Coronary artery (tissue), 2 donors: Measurements from ENCODE around the gene SS18L1.
"Not testable (repeated sequence)": the region's sequence is repeated elsewhere in the genome, so short reads cannot be mapped to it uniquely, and the experiment has no call there.

ENCODE experiments used
- DNase-seq: peaks from one replicate; pipeline ENCODE4 v3.0.0-alpha.2; 2017; ENCODE audit warnings: low spot score
- H3K27ac ChIP-seq, 2 donors: fragments of 200-600 bp; sonication (generic); one replicate each; pipeline ENCODE4 v1.5.1; 2016 to 2019
- H3K4me3 ChIP-seq: fragments of 200-600 bp; sonication (generic); 2 replicates; pipeline ENCODE4 v1.5.1; 2016; ENCODE audit warnings: mild to moderate bottlenecking, moderate library complexity
- TF ChIP-seq, protein P1 (sequence below): fragments of 200-600 bp; sonication (generic); IDR thresholded peaks from one replicate; pipeline ENCODE4 v1.5.1; 2019; ENCODE audit warnings: antibody characterized with exemption

The SS18L1 gene

DNA sequence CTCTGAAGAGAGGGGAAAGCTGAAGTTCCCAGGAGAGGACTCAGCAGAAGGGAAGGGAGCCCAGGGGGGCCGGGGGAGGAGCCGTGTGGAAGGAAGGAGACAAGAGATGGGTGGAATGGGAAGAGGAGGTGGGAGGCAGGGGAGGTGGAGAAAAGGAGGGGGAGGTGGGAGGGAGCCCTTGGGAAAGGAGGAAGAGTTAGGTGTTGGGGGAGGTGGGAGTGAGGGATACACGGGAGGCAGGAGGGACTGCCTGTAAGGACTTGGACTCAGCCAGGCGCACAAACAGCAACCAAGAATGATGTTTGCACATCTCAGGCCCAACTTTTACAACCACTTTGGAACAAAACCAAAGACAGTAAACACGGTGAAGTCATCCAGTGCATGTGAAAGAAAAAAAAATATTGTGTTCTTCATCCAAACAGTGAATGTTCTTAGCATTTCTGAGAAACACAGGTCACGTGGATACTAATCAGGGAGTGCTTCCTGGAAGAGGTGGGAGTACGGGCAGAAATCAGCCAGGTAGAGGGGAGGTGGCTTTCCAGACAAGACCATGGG, 38.7 kb upstream of the SS18L1 start:
- DNase-seq = no peak
- Histone ChIP-seq H3K4me3 (no peak overlapping the region), H3K27ac (no peak overlapping the region)
- TF ChIP-seq, protein P1, sequence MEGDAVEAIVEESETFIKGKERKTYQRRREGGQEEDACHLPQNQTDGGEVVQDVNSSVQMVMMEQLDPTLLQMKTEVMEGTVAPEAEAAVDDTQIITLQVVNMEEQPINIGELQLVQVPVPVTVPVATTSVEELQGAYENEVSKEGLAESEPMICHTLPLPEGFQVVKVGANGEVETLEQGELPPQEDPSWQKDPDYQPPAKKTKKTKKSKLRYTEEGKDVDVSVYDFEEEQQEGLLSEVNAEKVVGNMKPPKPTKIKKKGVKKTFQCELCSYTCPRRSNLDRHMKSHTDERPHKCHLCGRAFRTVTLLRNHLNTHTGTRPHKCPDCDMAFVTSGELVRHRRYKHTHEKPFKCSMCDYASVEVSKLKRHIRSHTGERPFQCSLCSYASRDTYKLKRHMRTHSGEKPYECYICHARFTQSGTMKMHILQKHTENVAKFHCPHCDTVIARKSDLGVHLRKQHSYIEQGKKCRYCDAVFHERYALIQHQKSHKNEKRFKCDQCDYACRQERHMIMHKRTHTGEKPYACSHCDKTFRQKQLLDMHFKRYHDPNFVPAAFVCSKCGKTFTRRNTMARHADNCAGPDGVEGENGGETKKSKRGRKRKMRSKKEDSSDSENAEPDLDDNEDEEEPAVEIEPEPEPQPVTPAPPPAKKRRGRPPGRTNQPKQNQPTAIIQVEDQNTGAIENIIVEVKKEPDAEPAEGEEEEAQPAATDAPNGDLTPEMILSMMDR = no peak

DNA sequence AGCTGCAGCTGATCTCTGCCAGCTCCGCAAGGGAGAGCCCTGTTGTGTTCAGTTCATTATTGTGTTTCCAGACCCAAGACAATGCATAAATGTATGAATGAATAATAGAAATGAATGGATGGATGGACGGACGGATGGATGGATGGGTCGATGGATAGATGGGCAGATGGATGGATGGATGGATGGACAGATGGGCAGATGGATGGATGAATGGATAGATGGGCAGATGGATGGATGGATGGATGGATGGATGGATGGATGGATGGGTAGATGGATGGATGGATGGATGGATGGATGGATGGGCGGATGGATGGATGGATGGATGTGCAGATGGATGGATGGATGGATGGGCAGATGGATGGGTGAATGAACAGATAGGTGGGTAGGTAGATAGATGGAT, 38.0 kb upstream of the SS18L1 start:
- DNase-seq = no peak
- TF ChIP-seq, protein P1 = no peak
- Histone ChIP-seq H3K27ac (no peak overlapping the region), H3K4me3 (no peak overlapping the region)

GRCh38 chr20:62111148-62111547, 32.4 kb upstream of the SS18L1 start:
- TF ChIP-seq, protein P1 = no peak
- Histone ChIP-seq H3K4me3 (no peak overlapping the region), H3K27ac (no peak overlapping the region)
- DNase-seq = no peak

- no peak overlapping the region for H3K4me3 ChIP-seq
- no peak for DNase-seq
- TF ChIP-seq, protein P1 = no peak
- no peak overlapping the region for H3K27ac ChIP-seq
These were observed 31.2 kb upstream of the SS18L1 start for GRCh38 chr20:62112368-62112767.

- TF ChIP-seq, protein P1 = no peak
- DNase-seq = no peak
These were observed 28.7 kb upstream of the SS18L1 start for GRCh38 chr20:62114894-62115293.

GRCh38 chr20:62115800-62116407, 27.7 kb upstream of the SS18L1 start:
- not testable (repeated sequence) for H3K4me3 ChIP-seq, DNase-seq, H3K27ac ChIP-seq

More at GRCh38 chr20:62114894-62115293, 28.7 kb upstream of the SS18L1 start:
- H3K27ac ChIP-seq = no peak overlapping the region
- no peak overlapping the region for H3K4me3 ChIP-seq

DNA sequence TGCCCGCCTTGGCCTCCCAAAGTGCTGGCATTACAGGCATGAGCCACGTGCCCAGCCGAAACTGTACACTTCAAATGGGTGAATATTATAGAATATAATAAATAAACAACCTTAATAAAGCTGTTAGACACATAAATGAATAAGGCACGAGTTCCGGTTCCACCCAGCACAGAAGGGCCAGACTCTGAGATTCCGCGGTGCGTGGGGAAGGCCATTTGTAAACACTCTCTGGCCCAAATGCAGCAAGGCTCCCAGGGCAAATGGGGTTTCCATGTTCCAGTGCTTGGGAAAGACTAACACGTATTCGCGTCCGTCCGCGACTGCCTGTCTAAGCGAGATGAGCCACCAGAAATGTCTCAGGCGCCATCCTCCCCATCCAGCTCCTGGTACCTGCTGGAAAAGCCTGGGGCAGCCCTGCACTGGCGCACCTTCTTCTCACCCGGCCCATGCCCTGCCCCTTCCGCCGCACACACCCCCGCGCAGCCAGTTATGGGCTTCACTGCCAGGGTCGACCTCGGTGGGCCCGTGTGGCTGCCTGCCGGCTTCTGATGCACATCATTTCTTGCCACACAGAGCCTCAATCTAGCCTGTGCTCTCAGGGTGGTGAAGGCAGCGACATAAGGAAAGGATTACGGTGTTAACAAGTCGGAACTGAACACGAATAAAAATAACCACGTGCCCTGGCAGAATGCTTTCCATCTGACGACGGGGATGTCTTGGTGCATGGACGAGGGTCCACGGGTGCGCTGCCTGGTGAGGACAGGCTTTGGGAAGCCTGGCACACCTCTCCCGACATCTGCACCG, 26.8 kb upstream of the SS18L1 start:
- DNase-seq = no peak
- TF ChIP-seq, protein P1 = no peak
- no peak overlapping the region for H3K4me3 ChIP-seq
- H3K27ac ChIP-seq = no peak overlapping the region
